DND-41 (cell line): ENCODE data around the gene PORCN.

Experiments used
- ATAC-seq: fragments of 200-7000 bp; cut with Tn5 transposase; 3 replicates; pipeline ENCODE4 v1.9.1; 2021; ENCODE audit warnings: low read depth; ENCODE audit not compliant: insufficient read depth
- DNase-seq: peaks from one replicate; pipeline ENCODE4 v3.0.0-alpha.2; 2020
- H2AFZ ChIP-seq: 2 replicates; pipeline ENCODE4 v1.6.0; 2012; ENCODE audit warnings: low read depth, low read length
- H3K27ac ChIP-seq: 2 replicates; pipeline ENCODE4 v1.5.1; 2012; ENCODE audit warnings: low read length, inconsistent platforms
- H3K27me3 ChIP-seq: fragments of 200-600 bp; sonication (generic); 2 replicates; pipeline ENCODE4 v1.6.0; 2012; ENCODE audit warnings: low read length, mild to moderate bottlenecking, inconsistent platforms; ENCODE audit not compliant: insufficient read depth, poor library complexity
- H3K36me3 ChIP-seq: 2 replicates; pipeline ENCODE4 v1.5.1; 2012; ENCODE audit warnings: low read length, inconsistent platforms; ENCODE audit not compliant: insufficient read depth
- H3K4me1 ChIP-seq: 2 replicates; pipeline ENCODE4 v1.5.1; 2012; ENCODE audit warnings: mild to moderate bottlenecking, low read length; ENCODE audit not compliant: insufficient read depth
- H3K4me2 ChIP-seq: 2 replicates; pipeline ENCODE4 v1.6.0; 2012; ENCODE audit warnings: mild to moderate bottlenecking, moderate library complexity, low read length, inconsistent platforms; ENCODE audit not compliant: insufficient read depth
- H3K4me3 ChIP-seq, 2 experiments: fragments of 200-600 bp in 1 of 2; shearing (Covaris generic) in 1 of 2; 2 replicates each; pipeline ENCODE4 v1.5.1; 2012 to 2016; ENCODE audit warnings: inconsistent platforms in 2 of 2, low read length in 2 of 2, mild to moderate bottlenecking in 2 of 2, low read depth in 1 of 2, moderate library complexity in 1 of 2
- H3K79me2 ChIP-seq: 2 replicates; pipeline ENCODE4 v1.6.0; 2012; ENCODE audit warnings: low read length, inconsistent platforms; ENCODE audit not compliant: insufficient read depth
- H3K9ac ChIP-seq: 2 replicates; pipeline ENCODE4 v1.6.0; 2012; ENCODE audit warnings: low read depth, mild to moderate bottlenecking, inconsistent platforms, low read length, moderate library complexity
- H3K9me3 ChIP-seq: 2 replicates; pipeline ENCODE4 v1.5.1; 2012; ENCODE audit warnings: low read length, moderate library complexity, mild to moderate bottlenecking, inconsistent platforms; ENCODE audit not compliant: insufficient read depth, severe bottlenecking
- H4K20me1 ChIP-seq: 2 replicates; pipeline ENCODE4 v1.6.0; 2012; ENCODE audit warnings: low read length; ENCODE audit not compliant: insufficient read depth
- CTCF ChIP-seq: IDR thresholded peaks from 2 replicates; pipeline ENCODE4 v1.5.1; 2012; ENCODE audit warnings: borderline replicate concordance, low read length, moderate library complexity, mild to moderate bottlenecking; ENCODE audit not compliant: poor library complexity, severe bottlenecking; ENCODE audit errors: extremely low read depth
- EZH2 ChIP-seq: IDR thresholded peaks from 3 replicates; pipeline ENCODE4 v1.6.1; 2012; ENCODE audit warnings: borderline replicate concordance, low read depth, mild to moderate bottlenecking, moderate library complexity, low read length, inconsistent platforms; ENCODE audit not compliant: severe bottlenecking

PORCN gene

DNA sequence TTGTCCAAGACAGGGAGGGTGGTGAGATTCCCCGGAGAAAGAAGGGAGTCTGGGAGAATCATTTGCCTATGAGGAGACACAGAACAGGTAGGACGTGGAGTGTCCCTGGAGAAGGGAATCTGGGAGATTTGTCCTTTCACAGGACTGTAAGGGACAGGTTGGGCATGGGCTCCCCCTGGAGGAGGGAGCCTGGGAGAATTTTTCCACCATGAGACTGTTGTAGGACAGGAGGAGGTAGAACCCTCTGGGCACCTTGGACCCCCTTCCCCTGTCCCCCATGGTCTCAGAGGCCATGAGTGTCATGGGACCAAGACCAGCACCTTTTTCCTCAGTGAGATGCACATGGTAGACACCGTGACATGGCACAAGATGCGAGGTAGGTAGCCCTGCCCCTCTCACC, 2.8 kb downstream of the PORCN start:
- Histone ChIP-seq H3K36me3 (no peaks in the 10 kb centered on the region), H3K4me1 (peaks cover 18% of the 10 kb centered on the region), H3K9me3 (no peaks in the 10 kb centered on the region), H4K20me1 (no peaks in the 10 kb centered on the region), H3K9ac (no peak overlapping the region), H2AFZ (no peak overlapping the region), H3K79me2 (no peaks in the 10 kb centered on the region), H3K27me3 (no peaks in the 10 kb centered on the region), H3K4me3 (no peak overlapping the region), H3K27ac (no peak overlapping the region), H3K4me2 (no peak overlapping the region)
- no peak for DNase-seq
- no peak for ATAC-seq
- TF ChIP-seq EZH2 (no peak), CTCF (peak; percentile 48)

GRCh38 chrX:48512371-48512935, 3.7 kb downstream of the PORCN start:
- no peak overlapping the region for H3K9ac ChIP-seq
- H4K20me1 ChIP-seq = no peaks in the 10 kb centered on the region
- DNase-seq = no peak
- no peak overlapping the region for H3K27ac ChIP-seq
- H3K4me2 ChIP-seq = no peak overlapping the region
- H3K4me1 ChIP-seq = peaks cover 18% of the 10 kb centered on the region
- no peak overlapping the region for H3K4me3 ChIP-seq
- ATAC-seq = no peak
- TF ChIP-seq CTCF (no peak), EZH2 (no peak)
- H3K79me2 ChIP-seq = no peaks in the 10 kb centered on the region
- H3K36me3 ChIP-seq = no peaks in the 10 kb centered on the region
- H3K9me3 ChIP-seq = no peaks in the 10 kb centered on the region
- no peaks in the 10 kb centered on the region for H3K27me3 ChIP-seq
- no peak overlapping the region for H2AFZ ChIP-seq

GRCh38 chrX:48513670-48514069, 4.9 kb downstream of the PORCN start:
- H3K9ac ChIP-seq = no peak overlapping the region
- H3K36me3 ChIP-seq = no peaks in the 10 kb centered on the region
- H3K27me3 ChIP-seq = no peaks in the 10 kb centered on the region
- no peaks in the 10 kb centered on the region for H3K9me3 ChIP-seq
- no peak overlapping the region for H3K4me3 ChIP-seq
- DNase-seq (no peak), ATAC-seq (no peak)
- no peak overlapping the region for H3K27ac ChIP-seq
- H2AFZ ChIP-seq = no peak overlapping the region
- TF ChIP-seq EZH2 (no peak), CTCF (no peak)
- no peaks in the 10 kb centered on the region for H3K79me2 ChIP-seq
- no peak overlapping the region for H3K4me2 ChIP-seq
- peaks cover 12% of the 10 kb centered on the region for H3K4me1 ChIP-seq
- no peaks in the 10 kb centered on the region for H4K20me1 ChIP-seq
